NOMO-1 treated with dmso at 0.1 percent for 144 hours (cell line): ENCODE data around the gene SLC25A43.
"Not testable (repeated sequence)": the region's sequence is repeated elsewhere in the genome, so short reads cannot be mapped to it uniquely, and the experiment has no call there.

Source experiments
- DNase-seq: peaks from one replicate; lab custom pipeline; 2025; ENCODE audit not compliant: unreplicated experiment; lab: John Stamatoyannopoulos, UW

Gene SLC25A43

DNA sequence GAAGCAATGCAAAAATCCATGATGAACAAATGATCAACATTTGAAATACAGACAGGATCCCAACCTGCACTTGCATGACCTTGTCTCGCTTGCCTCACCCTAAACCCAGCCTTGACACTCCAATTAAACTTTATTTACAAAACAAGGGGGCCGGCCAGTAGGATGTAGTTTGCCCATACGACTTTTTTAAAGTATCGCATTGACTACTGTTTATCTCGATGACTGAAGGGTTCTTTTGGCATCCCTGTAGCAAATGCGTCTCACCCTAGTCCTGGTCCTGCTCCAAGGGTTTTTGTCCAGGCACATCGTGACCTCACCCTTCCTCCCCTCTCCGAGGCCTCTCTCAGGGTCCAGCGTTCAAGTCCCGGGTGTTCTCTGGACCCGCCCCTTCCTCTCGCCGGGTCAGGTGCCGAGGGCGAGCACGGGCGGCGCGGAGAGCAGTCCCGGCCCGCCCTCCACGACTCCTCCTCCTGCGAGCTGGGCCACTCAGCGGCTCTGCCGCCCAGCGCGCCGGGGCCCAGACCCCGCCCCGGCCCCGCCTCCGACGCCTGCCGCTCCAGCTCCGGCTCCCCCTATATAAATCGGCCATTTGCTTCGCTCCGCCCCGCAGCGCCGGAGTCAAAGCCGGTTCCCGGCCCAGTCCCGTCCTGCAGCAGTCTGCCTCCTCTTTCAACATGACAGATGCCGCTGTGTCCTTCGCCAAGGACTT is 68.9 kb downstream of the SLC25A43 start, which contains the start of gene SLC25A5:
Gene SLC25A5, plus strand, starts transcription at position 603 of the 709 bp plus-strand sequence. Its CDS starts 72 bp downstream, at position 675.
- DNase-seq = peak; percentile 75

DNA sequence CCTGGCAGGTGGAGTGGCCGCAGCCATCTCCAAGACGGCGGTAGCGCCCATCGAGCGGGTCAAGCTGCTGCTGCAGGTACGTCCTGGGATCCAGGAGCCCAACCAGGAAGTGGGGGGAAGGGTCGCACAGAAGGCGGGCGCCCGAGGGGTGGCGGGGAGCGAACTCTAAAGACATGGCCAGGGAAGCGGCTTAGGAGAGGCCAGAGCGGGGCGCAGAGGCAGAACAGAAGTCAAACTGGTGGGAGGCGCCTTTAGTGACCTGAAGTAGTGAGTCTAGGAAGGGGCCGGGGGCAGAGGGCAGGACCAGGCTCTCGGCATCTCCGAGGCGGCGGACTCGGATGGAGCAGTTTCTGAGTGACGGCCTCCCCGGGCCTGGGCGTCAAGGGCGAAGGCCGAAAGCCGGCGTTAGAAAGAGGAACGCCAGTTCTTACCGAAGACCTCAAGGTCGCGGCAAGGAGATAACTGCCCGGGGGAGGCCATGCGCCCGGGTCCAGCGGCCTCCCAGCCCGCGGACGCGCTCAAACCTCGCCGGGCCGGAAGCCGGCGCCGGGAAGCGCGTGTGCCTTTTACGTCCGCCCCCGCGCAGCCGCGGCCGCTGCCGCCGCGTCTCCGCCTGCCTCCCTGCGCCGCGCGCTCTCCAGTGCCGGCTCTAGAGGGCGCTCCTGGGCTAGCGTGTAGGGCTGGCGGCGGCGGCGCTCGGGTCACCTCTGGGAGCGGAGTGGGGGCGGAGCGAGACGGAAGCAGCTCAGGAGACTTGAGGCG is 69.6 kb downstream of the SLC25A43 start:
- peak; percentile 69 for DNase-seq

DNA sequence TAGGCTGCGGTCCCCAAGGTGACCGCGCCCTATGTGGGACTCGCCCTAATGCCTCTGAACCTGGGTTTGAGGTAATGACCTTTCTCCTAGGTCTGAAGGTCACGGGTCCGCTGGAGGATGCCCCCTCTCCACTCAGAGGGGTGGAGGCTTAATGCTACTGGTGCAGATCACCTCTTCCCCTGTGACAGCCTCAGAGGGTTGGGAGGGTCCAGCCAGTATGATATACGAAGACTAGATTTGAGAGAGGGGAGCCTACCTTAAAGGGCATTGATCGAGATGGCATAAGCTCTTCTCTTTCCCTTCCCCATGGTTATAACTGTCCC is 70.1 kb downstream of the SLC25A43 start:
- DNase-seq = no peak

DNA sequence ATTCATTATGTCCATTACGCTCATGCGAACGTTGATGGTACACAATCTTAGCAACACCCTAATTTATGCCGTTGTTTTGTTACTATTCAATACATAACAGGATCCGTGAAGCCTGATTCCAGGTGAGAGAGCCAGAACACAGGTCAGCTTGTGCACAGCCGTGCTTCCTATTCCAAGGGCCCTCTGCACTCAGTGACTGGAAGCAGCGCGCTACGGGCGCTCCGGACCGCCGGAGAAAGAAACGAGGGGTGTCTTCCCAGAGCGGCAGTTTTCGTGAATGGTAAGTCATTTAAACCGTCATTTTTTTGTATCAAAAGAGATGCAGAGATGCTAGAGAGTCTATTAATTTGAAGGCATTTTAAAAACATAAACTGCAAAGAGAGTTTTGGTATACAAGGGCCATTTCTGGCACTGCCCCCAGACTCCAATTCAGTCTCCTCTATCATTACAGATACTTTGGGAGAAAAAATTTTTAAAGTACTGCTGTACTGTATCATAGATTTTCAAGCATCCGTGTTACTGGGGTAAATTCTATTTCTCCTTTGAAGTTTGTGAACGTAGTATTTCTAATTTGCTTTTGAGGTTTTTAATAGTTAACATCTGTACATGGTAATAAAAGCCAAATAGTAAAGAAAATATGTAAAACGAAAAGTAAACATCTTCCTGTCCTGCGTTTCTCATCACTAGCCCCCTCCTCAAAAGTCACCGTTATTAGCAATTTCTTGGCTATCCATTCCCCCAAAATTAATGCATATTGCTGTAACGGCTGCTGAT is 75.7 kb downstream of the SLC25A43 start:
- no peak for DNase-seq

DNA sequence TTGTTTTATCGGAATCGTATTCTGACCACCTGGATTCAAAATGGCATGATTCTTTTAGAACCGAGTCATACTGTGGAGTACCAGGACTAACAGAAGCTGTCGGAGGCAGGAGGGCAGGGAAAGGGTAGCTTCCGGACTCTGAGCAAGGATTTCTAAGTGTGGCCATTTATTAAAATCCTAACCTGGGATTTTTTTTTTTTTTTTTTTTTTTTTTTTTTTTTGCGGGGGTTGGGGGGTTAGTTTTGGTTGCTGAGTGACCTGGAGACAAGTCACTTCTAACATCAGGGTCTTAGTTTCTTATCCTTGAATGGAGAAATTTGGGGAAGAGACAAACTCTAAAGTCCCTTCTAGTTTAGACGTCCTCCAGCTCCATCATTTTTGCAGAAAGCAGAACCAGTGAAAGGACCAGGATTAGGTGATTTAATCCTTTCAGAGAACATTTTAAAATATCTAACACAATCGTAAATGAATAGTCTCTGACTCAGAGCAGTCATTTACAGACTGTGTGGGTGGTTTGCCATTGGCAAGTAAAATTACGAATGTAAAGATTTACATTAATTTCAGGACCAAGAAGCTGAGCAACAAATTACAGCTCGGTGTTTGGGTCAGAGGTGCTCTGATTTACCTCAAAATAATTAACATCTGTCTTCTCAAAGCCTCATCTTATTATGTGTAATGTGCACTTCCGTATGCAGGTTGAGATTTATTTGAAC is 76.4 kb downstream of the SLC25A43 start:
- no peak for DNase-seq

DNA sequence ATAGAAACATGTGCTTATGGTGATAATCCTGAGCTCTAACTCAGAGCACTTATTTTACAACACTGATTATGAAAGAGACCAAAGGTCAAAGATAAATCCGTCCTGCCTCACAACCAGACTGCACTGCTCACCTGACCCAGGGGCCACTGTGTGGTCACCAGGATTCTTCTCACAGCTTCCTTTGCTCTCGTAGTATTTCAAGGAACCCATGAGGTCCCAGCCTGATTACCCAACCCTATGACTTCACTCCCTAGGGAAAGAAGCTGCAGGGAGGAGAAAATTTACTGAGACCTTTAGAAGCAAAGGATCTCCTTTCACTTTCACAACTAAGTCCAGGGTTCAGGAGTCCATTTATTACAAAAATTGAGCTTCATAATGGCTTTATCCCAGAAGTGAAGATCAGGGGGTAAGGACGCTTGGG is 78.7 kb downstream of the SLC25A43 start:
- DNase-seq = peak; percentile 22

DNA sequence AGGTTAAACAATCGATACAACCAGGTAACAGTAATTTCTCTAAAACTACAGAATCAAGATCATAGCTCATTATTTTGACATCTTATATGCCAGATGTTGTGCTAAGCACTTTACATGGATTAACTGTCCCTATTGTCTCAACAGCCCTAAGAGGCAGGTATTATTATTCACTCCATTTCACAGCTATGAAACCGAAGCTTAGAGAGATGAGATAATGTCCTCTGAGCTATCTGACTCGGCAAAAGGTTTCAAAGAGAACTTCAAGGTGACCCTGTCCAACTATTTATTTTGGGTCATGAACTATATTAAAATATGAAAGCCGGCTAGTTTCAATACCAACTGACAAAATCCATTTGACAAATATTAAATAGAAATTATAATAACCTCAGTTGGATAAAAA is 79.4 kb downstream of the SLC25A43 start:
- DNase-seq = no peak

GRCh38 chrX:119479845-119480244 is 80.7 kb downstream of the SLC25A43 start:
- no peak for DNase-seq

GRCh38 chrX:119481323-119481801 is 82.2 kb downstream of the SLC25A43 start:
- DNase-seq = no peak

DNA sequence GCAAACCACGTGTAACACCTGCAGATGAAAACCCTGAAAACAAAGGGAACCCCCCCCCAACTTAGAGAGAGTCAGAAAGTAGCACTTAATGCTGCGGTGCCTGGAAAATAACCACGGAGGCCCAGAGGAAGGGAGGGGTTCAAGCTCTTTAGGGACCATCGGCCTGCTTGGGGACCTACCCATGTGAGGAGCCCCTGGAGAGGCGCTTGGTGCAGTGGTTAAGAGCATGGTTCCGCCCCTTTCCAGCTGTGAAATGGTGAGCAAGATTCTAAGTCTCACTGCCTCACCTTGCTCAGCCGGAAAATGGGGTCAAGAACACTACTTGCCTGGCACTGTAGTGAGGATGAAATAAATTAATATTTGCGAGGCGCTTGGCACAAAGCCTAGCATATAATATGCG is 82.9 kb downstream of the SLC25A43 start:
- no peak for DNase-seq

DNA sequence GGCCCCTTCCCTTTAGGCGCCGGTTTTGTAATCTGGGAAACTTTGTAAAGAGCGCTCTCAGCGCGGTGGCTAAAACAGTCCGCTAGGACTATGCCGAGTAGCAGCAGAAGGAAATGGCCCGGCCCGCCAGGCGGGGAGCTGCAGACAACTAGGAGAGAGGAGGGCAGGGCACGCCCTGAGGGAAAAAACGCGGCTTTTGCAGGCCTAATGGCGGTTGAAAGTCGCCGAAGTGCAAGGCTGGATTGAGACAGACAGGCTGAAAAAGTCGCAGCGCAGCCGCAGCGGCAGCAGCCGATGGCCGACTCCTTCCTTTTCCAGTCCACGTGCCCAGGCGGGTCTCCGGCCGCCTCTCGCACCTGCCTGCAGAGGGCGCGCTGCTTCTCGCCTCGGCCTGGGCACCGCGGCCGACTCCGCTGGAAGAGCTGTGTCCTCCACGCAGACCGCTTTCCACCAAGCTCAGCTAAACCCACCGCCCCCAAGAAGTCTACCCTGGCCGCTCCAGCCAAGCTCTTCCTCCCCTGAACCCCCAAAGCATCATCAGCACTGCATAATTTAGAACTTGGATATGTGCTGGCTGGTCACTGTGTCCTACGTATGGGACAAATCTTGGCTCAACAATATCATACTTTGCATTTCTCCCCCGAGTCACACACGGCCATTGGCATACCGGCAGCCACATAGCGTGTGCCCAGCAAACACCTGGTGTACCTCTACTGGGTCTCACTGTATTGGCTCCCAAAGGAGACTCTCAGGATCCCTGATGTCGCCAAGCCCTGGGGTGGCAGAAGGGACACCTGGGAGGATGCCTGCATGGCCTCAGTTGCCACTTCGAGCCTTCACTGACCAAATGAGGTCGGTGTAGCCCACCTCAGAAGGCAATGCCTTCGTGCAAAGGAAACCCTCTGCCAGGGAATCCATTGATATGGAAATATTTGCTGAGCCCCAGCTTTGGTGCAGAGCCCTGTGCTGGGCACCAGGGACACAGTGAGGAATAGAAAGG is 83.6 kb downstream of the SLC25A43 start:
- DNase-seq = peak; percentile 45

DNA sequence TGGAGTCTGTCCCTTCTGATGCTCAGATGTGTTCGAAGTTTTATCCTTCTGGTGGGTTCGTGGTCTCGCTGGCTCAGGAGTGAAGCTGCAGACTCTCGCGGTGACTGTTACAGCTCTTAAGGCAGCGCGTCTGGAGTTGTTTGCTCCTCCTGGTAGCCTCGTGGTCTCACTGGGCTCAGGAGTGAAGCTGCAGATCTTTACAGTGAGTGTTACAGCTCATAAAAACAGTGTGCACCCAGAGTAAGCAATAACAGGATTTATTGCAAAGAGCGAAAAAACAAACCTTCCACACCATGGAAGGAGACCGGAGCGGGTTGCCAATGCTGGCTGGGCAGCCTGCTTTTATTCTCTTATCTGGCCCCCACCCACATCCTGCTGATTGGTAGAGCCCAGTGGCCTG is 87.6 kb downstream of the SLC25A43 start:
- no peak for DNase-seq

GRCh38 chrX:119487766-119488165 is 88.6 kb downstream of the SLC25A43 start:
- not testable (repeated sequence) for DNase-seq

DNA sequence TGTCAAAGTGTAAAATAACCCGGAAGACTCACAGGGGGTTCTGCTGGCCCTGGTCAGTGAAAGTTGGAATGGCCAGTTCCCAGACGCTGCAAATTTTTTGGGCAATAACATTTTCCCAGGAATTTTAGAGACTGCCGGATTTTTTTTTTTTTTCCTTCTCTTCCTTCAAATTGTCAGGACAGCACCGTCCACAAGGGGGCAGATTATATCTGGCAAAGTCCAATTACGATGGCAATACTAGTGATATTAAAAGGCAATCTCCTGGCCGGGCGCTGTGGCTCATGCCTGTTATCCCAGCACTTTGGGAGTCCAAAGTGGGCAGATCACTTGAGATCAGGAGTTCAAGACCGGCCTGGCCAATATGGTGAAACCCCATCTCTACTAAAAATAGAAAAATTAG is 89.6 kb downstream of the SLC25A43 start:
- peak; percentile 28 for DNase-seq

GRCh38 chrX:119489212-119490074 is 90.3 kb downstream of the SLC25A43 start:
- no peak for DNase-seq

GRCh38 chrX:119492463-119492862 is 93.3 kb downstream of the SLC25A43 start:
- DNase-seq = no peak

DNA sequence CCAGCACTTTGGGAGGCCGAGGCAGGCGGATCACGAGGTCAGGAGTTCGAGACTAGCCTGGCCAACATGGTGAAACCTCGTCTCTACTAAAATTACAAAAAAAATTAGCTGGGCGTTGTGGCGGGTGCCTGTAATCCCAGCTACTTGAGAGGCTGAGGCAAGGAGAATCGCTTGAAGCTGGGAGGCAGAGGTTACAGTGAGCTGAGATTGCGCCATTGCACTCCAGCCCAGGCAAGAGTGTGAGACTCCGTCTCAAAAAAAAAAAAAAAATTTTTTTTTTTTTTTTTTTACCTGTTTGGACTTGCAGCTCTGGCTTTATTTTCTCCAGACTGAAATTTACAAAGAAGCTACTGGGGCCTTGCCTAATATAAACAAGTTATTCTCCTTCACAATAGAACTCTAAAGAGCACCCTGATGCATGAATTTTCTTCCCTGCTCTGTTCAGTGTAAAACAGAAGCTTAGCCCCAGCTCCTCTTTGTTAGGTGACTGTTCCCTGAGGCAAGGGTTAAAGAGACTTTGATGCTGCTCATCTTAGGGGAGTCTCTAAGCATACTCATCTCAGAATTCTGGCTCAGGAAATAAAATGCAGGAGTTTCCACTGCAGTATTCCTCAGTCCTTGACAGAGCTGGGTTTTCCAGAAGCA is 94.8 kb downstream of the SLC25A43 start:
- not testable (repeated sequence) for DNase-seq
